ENCODE results near the gene STRN3. TPM values are rescaled to one million over a fixed set of nuclear protein-coding genes. Genes with fewer than 3 reads are reported as not detected.

STRN3 gene
- total RNA-seq, 4 donors from 2014 or later, result 68.4 to 99.6 (median 77.2) TPM

DNA sequence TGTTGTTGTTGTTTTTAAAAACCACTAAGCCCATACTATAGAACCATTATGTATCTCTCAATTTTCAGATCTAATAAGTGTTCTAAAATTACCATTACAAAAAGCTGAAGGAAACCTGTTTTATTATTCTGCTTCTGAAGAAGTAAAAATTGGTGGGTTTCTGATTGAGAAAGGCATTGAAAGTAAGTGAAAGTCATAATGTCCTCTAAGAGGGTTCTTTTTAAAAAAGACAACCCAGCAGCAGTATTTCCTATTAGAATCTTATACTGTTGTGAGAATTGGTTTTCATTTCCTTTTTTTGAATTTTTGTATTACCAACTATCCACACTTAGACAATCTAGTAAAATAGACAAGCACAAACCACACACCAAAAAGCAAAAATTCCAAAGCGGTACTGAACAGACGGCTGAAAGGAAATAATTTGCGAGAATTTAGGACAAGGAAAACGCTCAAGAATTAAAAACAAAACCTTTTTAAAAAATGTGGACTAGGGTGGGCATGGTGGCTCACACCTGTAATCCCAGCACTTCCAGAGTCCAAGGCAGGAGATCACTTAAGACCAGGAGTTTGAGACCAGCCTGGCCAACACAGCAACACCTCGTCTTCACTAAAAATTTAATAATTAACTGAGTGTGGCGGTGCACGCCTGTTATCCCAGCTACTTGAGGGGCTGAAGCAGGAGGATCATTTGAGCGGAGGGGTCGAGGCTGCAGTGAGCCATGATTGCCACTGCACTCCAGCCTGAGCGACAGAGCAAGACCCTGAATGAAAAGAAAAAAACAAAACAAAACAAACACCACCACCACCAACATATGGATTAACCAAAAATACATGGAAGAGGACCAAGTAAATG is 67.4 kb downstream of the STRN3 start:
- 93% methylated on average over 9 of the region's 10 CpGs for WGBS, 2 donors (ENCODE audit: low coverage in 1 of 2)
- no peak for ATAC-seq

DNA sequence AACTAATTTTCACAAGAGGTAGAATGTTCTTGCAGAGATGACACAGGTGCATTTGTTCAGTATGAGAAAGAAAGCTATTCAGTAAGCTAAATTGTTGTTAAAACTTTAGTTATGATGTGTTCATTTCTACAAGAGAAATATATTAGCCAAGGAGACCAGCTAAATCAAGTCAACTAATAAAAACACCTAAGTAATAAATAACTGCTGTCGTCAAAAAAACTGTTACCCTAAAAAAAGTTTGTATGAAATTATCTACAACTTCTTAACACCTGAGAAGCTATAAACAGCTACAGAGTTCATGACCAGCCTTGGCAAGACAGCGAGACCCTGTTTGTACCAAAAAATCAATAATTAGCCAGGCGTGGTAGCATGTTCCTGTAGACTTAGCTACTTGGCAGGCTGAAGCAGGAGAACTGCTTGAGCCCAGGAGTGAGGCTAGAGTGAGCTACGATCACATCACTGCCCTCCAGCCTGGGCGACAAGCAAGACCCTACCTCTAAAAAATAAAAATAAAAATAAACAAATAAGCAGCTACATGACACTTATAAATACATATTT is 68.3 kb downstream of the STRN3 start:
- TF ChIP-seq EP300 (IDR thresholded peaks at IDR 0.05) (no peak), POLR2A (IDR thresholded peaks at IDR 0.05) (no peak), POLR2AphosphoS5 (IDR thresholded peaks at IDR 0.05) (no peak)
- TF ChIP-seq, protein P1, sequence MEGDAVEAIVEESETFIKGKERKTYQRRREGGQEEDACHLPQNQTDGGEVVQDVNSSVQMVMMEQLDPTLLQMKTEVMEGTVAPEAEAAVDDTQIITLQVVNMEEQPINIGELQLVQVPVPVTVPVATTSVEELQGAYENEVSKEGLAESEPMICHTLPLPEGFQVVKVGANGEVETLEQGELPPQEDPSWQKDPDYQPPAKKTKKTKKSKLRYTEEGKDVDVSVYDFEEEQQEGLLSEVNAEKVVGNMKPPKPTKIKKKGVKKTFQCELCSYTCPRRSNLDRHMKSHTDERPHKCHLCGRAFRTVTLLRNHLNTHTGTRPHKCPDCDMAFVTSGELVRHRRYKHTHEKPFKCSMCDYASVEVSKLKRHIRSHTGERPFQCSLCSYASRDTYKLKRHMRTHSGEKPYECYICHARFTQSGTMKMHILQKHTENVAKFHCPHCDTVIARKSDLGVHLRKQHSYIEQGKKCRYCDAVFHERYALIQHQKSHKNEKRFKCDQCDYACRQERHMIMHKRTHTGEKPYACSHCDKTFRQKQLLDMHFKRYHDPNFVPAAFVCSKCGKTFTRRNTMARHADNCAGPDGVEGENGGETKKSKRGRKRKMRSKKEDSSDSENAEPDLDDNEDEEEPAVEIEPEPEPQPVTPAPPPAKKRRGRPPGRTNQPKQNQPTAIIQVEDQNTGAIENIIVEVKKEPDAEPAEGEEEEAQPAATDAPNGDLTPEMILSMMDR (IDR thresholded peaks at IDR 0.05), result no peak
- Histone ChIP-seq H3K27me3 (no peaks in the 10 kb centered on the region), H3K27ac (no peak overlapping the region), H3K4me3 (no peak overlapping the region), H3K36me3 (peaks cover 4 to 13% of the 10 kb centered on the region in 2 donors), H3K9me3 (no peaks in the 10 kb centered on the region), H3K4me1 (peaks cover 0 to 46% (median 4%) of the 10 kb centered on the region in 3 donors)
- no peak for ATAC-seq
- WGBS, 2 donors (ENCODE audit: low coverage in 1 of 2), result 51 to 53% methylated on average over 5 of the region's 5 CpGs

More for the DNA sequence above, 67.4 kb downstream of the STRN3 start:
- Histone ChIP-seq H3K27ac (no peak overlapping the region), H3K36me3 (peaks cover 4 to 5% of the 10 kb centered on the region in 2 donors), H3K9me3 (no peaks in the 10 kb centered on the region), H3K27me3 (no peaks in the 10 kb centered on the region), H3K4me3 (no peak overlapping the region), H3K4me1 (peaks cover 0 to 46% (median 4%) of the 10 kb centered on the region in 3 donors)
- TF ChIP-seq EP300 (IDR thresholded peaks at IDR 0.05) (no peak), POLR2AphosphoS5 (IDR thresholded peaks at IDR 0.05) (no peak), POLR2A (IDR thresholded peaks at IDR 0.05) (no peak)
- TF ChIP-seq, protein P1 (IDR thresholded peaks at IDR 0.05), result no peak

DNA sequence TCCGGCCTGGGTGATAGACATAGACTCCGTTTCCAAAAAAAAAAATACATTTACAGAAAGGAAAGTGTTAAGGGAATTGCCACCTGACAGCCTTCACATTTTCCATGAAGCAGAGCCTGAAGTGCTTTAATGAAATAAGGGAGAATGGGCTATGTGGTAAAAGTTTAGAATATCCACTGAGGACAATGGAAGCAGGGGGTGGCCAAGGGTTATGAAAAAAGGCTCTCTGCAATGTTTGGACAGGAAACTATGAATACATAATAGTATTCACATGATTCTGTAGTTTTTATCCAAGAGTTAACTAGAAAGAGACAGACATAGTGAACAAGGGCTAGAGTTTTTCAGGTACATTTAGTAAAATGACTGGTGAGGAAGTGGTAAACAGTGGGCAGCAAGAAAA is 76.5 kb downstream of the STRN3 start:
- no peaks in the 10 kb centered on the region for H3K9me3 ChIP-seq
- H3K4me3 ChIP-seq, result no peak overlapping the region
- no peak for ATAC-seq
- H3K36me3 ChIP-seq, result peaks cover 2 to 82% of the 10 kb centered on the region in 2 donors
- TF ChIP-seq POLR2AphosphoS5 (IDR thresholded peaks at IDR 0.05) (no peak), POLR2A (IDR thresholded peaks at IDR 0.05) (no peak), EP300 (IDR thresholded peaks at IDR 0.05) (no peak)
- TF ChIP-seq, protein P1 (IDR thresholded peaks at IDR 0.05), result no peak
- no peak overlapping the region for H3K27ac ChIP-seq
- no peaks in the 10 kb centered on the region for H3K27me3 ChIP-seq
- H3K4me1 ChIP-seq, result no peaks in the 10 kb centered on the region
- 80 to 100% methylated on average over 1 to 2 of the region's 2 CpGs for WGBS, 2 donors (ENCODE audit: low coverage in 1 of 2)

DNA sequence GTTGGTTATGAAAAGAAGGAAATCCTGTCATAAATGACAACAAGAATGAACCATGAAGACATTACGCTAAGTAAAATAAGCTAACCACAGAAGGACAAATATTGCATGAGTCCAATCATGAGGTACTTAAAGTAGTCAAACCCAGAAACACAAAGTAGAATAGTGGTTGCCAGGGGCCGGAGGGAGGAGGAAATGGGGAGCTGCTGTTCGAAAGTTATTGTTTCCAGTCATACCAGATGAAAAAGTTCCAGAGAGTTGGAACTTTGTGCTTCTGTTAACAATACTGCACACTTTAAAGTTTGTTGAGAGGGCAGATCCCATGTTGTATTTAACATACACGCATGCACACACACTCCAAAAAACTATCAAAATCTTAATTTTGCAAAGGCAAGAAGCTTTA is 82.5 kb downstream of the STRN3 start:
- no peak for TF ChIP-seq EP300 (IDR thresholded peaks at IDR 0.05)
- ATAC-seq, result no peak
- Histone ChIP-seq H3K4me1 (peaks cover 0 to 10% (median 0%) of the 10 kb centered on the region in 3 donors), H3K4me3 (no peak overlapping the region), H3K27ac (no peak overlapping the region), H3K36me3 (peaks cover 2 to 56% of the 10 kb centered on the region in 2 donors), H3K9me3 (no peaks in the 10 kb centered on the region), H3K27me3 (no peaks in the 10 kb centered on the region)
- 80 to 100% methylated on average over 1 to 4 of the region's 4 CpGs for WGBS, 2 donors (ENCODE audit: low coverage in 1 of 2)

DNA sequence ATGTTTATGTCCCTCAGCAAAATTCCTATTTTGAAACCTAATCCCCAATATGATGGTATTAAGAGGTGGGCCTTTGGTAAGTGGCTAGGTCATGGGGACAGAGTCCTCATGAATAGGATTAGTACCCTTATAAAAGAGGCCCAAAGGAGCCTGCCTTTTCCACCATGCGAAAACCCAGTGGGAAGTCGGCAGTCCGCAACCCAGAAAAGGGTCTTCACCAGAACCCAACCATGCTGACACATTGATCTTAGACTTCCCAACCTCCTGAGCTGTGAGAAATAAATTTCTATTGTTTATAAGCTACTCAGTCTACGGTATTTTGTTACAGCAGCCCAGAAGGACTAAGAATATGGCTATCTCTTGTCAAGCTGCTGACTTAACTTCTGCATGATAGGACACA is 85.3 kb downstream of the STRN3 start:
- H3K4me3 ChIP-seq, result no peak overlapping the region
- H3K9me3 ChIP-seq, result no peaks in the 10 kb centered on the region
- peaks cover 0 to 10% (median 0%) of the 10 kb centered on the region in 3 donors for H3K4me1 ChIP-seq
- TF ChIP-seq POLR2AphosphoS5 (IDR thresholded peaks at IDR 0.05) (no peak), POLR2A (IDR thresholded peaks at IDR 0.05) (no peak), EP300 (IDR thresholded peaks at IDR 0.05) (no peak)
- TF ChIP-seq, protein P1 (IDR thresholded peaks at IDR 0.05), result no peak
- H3K27ac ChIP-seq, result no peak overlapping the region
- no peak for ATAC-seq
- 100% methylated on average over 4 of the region's 4 CpGs for WGBS, 2 donors (ENCODE audit: low coverage in 1 of 2)
- no peaks in the 10 kb centered on the region for H3K27me3 ChIP-seq
- peaks cover 0 to 41% of the 10 kb centered on the region in 2 donors for H3K36me3 ChIP-seq

All from gastroesophageal sphincter (tissue), 4 donors.